GM18505 (cell line): ENCODE data around the gene CCNL1.

Source experiments
- ATAC-seq: cut with Tn5 transposase; IDR thresholded peaks from one replicate; pipeline ENCODE4 v1.9.1; 2021; ENCODE audit not compliant: unreplicated experiment
- POLR2A ChIP-seq: IDR thresholded peaks from 4 replicates; pipeline ENCODE4 v1.6.1; 2011; ENCODE audit warnings: borderline replicate concordance; ENCODE audit not compliant: insufficient read depth, insufficient read length; ENCODE audit errors: extremely low read depth

CCNL1 gene

DNA sequence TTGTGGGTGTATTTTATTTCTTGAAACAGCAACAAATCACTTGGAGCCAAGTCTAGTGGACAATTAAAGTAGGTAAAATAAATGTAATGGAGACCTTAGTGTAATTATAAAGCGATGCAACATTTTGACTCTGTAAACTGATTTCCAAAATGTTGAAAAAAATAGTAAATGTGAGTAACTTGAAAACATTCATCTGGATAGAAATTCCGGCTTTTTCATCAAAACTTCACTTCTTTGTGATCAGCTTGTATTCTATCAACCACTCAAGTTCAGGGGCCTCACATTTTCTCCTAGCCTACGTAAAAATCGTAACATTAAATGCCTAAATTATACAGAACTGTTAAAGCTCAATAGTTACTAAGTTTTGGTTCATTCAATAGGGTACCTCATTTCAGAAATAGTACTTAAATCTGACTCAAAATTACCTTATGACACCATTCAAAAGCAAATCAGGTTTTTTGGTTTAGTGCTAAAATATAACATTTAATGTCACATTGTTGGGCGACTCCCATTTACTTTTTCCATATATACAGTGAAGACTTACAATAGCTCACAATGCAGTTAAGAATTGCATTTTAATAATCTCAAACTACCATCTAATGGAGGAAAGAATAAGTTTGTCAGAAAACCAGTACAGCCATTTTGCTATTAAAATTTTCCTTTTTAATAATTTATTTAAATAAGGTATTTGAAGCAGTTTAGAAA, 12.7 kb downstream of the CCNL1 start:
- TF ChIP-seq POLR2A = no peak
- ATAC-seq = no peak

DNA sequence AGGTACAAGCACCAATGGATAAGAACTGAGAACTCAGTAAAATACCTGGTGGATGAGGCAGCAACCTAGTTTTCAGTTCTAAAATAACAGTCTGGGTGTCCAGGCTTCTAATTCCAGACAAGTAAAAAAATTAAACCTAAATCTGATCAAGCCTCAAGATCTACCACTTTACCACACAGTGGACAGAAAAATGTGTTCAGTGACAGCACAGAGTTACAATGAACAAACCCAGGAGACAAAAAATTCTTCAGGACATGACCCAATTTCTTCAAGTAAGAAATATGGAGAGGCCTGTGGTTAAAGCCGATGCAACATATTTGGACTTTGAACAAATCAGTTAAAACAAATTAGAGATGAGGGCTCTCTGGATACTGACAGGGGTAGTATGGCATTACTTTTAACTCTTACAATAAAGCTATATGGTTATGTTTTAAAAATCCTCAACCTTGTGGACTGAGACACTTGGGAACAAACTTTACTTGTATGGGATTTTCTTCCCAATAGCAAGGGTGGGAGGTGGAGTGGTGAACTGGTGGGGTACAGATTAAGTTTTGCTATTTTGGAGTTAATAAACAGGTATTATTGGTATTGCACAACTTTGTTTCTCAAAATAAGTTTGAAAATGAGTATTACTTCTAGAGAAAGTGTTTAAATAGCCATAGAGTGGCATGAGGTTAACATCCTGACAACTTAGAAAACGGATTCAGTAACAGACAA, 14.2 kb downstream of the CCNL1 start:
- no peak for ATAC-seq
- no peak for TF ChIP-seq POLR2A

DNA sequence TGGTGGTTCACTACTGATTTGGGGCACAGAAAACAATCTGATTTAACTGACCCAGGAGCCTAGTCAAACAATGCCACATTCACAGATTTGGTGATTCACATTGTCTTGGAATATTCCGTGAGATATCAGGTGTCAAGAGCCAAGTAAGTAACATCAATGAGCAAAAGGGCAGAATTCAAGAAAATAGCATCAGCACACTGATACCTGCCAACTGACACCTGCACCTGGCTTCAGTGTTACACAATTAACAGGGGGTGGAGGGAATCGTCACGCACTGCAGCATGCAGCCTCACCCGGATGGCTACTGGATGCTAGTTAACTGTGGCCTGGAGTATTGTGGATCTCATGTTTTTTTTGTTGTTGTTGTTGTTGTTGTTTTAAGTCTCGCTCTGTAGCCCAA, 17.6 kb downstream of the CCNL1 start:
- ATAC-seq = no peak
- no peak for TF ChIP-seq POLR2A

DNA sequence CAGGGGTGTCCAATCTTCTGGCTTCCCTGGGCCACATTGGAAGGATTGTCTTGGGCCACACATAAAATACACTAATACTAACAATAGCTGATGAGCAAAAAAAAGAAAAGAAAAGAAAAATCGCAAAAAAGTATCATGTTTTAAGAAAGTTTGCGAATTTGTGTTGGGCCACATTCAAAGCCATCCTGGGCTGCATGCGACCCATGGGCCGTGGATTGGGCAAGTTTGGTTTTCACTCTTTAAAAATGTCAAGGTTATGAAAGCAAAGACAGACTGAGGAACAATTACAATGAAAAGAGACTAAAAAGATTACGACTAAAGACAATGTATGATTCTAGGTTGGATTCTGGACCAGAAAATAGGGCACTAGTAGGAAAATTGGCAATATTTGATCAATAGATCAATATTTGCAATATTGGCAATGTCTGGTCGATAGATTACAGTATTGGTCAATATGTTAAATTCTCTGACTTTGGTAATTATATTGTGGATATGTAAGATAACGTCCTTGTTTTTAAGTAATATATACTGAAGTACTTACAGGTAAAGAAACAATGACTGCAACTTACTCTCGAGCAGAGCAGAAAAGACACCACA, 19.9 kb downstream of the CCNL1 start:
- no peak for TF ChIP-seq POLR2A
- no peak for ATAC-seq

DNA sequence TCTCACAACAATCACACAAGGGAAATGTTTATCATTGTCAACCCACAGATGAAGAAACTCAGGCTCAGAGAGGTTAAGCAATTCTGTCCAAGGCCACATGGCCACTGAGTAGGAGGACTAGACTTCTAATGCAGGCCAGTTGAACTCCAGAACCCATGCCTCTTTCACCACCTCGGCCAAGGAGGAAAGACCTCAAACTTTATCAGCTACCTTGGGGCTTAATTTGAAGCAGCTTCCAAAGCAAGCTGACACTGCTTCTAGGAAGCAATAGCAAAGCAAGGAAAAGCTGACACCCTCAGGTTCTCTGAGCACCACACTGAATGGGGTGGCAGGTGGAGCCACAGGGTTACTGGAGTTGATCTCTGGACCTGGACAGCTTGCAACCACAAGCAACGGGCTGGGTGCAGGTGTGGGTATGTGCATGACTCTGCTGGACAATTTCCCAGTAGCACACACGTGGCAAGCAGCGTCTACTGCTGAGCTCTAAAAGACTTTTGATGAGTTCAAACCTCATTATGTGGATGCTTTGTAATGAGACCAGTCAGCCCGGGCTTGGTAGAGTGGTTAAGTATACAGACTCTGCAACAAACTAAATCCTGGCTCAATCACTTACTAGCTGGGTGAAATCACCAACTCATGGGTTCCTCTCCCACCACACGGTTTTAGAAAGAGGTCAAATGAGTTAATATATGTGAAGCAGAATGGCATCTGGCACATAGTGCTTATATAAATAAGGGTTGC, 23.1 kb downstream of the CCNL1 start:
- no peak for ATAC-seq
- no peak for TF ChIP-seq POLR2A

DNA sequence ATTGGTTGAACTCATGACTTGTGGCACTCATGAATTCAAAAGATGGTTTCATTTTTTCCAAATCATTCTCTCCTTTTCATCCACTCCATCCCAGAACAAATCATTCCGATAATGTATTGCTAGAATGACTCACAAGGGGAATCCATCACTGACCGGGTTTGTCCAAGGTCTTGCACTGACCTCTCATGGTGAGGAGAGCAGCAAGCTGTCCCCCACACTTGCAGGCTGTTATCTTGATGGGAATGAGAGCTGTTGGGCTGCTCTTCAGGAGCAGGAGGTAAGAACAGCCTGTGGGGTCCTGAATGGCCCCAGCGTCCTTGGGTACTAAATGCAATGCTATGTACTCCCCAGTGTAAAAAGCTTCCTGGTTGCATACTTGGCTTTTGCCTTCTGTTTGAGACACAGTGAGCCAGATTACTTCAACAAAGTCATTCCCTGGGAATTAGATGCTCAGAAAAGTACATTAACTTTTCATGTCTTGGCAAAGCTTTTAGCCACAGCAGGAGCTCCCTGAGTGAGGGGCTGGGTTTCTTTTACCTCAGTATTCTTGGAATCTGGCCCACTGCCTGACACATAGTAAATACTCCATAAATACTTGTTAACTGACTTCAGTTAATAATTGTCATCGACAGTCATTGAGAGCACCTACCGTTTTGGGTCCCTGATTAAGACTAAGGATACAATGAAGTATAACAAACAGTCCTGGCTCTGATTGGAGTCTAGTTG, 24.1 kb downstream of the CCNL1 start:
- ATAC-seq = no peak
- TF ChIP-seq POLR2A = no peak

DNA sequence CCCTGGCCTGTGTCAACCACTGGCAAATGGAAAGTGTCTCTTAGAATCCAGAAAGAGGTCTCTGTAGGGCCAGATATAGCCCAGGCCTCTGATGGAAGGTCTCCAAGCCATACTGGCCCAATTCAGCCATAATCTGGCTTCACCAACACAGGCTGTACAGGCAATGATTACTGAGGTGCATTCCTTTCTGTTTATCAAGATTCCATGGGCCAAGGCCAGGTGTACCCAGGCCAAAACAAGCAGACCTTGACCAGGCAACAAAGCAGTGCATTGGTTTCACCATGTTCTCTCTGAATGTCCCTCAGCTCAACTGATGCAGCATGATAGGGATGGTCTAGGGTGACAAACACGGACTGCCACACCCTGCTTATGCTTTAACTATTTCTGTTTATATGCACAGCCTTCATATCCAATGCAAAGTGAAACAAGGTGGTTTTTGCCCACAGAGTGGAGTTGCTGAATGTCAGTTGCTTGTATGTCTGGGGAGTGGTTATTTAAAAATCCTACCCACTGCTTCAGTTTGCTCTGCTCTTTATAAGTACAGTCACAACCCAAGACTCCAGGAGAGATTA, 25.2 kb downstream of the CCNL1 start:
- ATAC-seq = peak; percentile 63
- no peak for TF ChIP-seq POLR2A

DNA sequence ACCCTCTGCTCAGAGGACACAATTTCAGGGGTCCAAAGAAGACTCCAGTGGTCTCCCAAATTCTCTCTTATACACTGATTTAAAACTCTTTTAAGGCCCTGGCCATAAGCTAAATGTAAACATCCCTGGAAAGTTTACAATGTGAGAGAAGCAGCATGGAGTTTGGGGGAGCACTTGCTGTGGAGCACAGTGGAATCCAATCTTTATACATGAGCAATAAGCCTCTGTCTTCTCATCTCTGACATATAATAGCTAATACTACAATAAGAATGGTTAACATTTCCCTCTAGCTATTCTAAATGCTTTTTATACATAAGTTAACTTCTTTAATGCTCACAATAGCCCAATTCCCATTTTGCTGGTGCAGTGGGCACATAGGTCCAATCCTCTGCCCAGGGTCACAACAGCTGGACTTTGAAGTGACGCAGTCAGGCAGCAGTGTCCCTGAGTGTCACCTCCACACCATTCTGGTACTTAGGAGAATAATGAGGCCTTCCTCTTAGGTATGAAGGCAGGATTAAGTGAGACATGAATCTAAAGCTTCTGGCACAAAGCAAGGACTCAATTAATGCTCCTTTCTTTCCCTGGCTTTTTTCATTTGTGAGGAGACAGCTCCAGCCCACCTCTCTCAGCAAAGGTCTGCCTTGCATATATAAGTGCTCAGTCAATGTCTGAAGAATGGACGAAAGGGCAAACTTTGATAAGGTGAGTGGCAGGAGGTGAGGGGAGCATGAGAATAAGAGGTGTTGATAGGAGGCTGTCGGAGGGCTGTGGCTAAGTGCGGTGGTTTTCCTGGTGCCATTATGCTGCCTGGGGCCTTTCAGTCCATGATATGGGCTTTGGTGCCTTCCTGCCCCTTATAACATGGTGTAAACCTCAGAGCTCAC, 26.3 kb downstream of the CCNL1 start:
- TF ChIP-seq POLR2A = no peak
- no peak for ATAC-seq

DNA sequence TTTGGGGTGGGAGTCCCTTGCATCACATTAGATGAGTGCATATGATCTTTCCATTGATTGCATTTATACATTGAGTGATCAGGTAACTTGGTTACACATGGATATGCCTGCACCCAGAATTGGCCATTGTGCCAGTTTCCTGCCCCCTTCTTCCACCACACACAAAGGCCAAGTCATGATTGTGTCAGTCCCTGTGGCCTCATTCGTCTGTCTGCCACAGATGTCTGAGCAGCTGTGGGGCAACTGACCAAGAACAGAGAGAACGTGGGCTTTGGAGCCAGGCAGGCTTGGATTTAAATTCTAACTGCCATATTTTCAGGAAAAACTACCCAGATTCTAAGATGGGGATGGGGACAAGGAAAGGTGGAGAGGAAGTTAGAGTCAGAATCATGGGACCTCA, 27.0 kb downstream of the CCNL1 start:
- no peak for ATAC-seq
- TF ChIP-seq POLR2A = no peak

DNA sequence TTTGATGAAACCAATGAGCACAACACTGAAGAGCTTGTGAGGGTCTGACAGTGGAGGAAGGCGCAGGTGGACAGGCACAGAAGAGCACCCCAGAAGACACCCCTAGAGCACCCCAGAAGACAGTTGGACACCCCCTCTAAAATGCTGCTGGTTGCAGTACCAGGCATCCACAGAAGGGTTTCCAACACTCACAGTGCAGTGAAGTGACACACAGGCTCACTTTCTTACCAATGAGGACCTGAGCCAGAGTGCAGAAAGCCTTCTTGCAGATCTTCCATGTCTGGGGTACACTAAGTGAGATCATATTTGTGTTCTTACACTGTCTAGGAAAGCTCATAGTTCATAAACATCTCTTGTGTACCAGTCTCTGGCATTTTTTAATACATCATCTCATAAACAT, 27.6 kb downstream of the CCNL1 start:
- no peak for ATAC-seq
- no peak for TF ChIP-seq POLR2A

DNA sequence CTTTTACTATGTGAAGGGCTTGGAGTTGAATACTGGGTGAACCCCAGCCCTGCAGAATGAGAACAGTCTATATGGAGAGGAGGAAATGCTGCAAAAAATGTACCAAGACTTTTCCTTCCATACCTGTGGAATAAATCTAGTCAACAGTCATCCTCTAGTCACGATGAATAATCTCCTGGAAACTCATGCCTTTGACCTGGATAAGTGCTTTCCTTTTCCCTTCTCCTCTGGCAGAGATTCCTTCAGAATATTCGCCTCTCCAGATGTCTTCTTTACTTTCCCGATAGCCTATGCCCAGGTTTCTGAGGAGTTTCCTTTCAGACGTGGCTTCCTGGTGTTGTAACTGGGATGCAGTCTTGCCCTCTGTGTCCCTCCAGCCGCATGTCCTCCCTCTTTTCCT, 28.1 kb downstream of the CCNL1 start:
- no peak for ATAC-seq
- no peak for TF ChIP-seq POLR2A

DNA sequence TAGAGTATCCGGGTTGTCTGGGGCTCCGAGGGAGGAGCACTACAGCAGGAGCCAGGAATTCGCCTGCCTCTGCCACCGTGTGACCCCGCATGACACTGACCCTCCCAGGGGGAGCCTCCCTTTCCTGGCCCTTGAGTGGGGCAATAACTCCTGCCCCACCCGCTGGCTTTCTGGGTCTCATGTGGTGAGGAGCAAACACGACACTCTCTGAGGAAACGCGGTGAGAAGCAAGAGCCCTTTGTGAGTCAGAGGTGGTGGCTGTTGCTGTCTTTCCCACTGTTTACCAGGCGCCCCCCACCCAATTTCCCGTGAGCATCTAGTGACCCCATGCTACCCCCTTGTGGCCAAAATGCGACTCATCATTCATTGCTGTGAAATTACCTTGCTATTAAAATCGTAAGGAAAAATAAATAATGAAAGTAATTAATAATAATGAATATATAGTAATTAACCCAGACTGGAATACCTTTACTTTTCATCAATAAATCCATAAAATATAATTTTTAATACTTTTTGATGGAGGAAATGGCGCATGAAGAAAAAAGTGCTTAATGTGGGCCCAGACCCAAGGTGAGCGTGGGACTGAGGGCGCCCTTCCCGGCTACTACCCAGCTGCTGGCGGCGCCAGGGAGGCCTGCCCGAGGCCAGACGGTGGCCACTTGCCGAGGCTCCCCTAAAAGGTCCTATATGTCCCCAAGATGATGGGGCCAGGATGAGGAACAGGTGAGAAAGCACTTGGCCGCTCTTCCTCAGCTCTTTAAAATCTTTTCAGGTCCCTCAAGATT, 29.3 kb downstream of the CCNL1 start:
- no peak for ATAC-seq
- TF ChIP-seq POLR2A = no peak
